ES-I3 (cell line): ENCODE measurements around the gene RASGEF1C.

Experiments used
- H3K36me3 ChIP-seq: 2 replicates; pipeline ENCODE4 v1.6.1; 2013; ENCODE audit warnings: mild to moderate bottlenecking, low read length, control low read depth, moderate library complexity; ENCODE audit not compliant: insufficient read depth
- H3K4me1 ChIP-seq: 2 replicates; pipeline ENCODE4 v1.6.1; 2013; ENCODE audit warnings: mild to moderate bottlenecking, control low read depth, low read length; ENCODE audit not compliant: insufficient read depth
- H3K9ac ChIP-seq: 2 replicates; pipeline ENCODE4 v1.6.1; 2013; ENCODE audit warnings: low read depth, mild to moderate bottlenecking, low read length, moderate library complexity
- H3K9me3 ChIP-seq: 2 replicates; pipeline ENCODE4 v1.6.1; 2013; ENCODE audit warnings: mild to moderate bottlenecking, low read length, moderate library complexity; ENCODE audit not compliant: control insufficient read depth, insufficient read depth

The RASGEF1C gene

GRCh38 chr5:180179442-180180420 is 29.3 kb downstream of the RASGEF1C start:
- Histone ChIP-seq H3K9ac (no peak overlapping the region), H3K4me1 (peaks cover 4% of the 10 kb centered on the region; the same call in 1 of the 2 replicates), H3K36me3 (no peaks in the 10 kb centered on the region), H3K9me3 (no peaks in the 10 kb centered on the region)

DNA sequence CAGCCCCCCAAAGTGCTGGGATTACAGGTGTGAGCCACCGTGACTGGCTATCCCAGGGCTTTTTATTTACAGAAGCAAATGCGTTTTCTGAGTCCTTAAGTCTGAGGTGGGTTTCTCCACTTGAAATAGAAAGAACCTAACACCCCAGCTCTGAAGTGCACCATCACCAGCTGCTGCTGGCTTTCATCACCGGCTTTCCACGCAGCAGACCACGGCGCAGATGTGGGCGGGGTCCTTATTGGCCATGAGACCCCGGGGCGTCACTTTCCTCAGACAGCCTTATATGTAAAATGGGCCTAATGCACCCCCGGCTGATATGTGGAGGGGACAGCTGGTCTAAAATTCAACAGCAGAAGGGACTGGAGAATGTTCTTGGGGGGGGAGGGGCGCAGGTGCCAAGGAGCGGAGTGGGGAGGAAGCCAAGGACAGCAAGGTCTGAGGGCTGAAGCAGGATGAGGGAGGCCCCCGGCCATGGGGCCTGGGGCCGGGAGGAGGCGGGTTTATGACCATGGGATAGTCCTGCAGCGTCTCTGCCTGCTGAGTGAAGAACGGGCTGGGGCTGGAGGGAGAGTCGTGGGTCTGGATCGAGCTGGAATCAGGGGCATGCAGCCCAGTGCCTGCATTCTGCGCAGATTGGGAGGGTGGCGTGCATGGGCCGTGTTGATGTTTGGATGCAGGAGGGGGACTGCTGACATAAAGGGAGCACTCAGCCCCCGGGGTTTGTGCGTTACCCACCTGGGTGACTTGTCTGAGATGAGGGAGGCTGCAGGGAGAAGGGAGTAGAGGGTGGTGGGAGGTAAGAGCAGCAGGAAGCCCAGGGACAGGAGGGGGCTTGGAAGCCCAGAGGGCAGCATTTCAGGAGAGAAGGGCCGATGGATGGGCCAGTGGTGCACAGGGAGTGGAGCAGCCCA is 30.2 kb downstream of the RASGEF1C start:
- no peaks in the 10 kb centered on the region for H3K9me3 ChIP-seq
- H3K4me1 ChIP-seq: peaks cover 4% of the 10 kb centered on the region; the same call in 1 of the 2 replicates
- H3K9ac ChIP-seq: no peak overlapping the region
- no peaks in the 10 kb centered on the region for H3K36me3 ChIP-seq

DNA sequence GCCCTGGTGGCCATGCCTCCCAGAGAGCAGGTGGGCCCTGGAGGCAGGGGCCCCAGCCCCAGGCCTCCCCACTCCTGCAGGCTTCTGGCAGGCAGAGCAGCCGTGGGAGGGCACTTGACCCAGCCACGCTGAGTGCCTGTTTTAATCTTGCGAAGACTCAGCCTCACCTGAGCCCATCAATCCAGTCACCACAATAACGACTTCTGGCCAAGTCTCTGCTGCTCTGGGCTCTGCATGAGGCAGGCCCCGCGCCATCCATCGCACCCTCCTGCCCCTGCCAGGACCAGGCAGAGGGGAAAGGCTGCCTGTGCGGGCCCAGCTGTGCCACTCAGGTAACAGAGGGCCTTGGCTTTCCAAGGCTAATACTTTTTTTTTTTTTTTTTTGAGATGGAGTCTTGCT is 32.8 kb downstream of the RASGEF1C start:
- Histone ChIP-seq H3K4me1 (peaks cover 4% of the 10 kb centered on the region; the same call in 1 of the 2 replicates), H3K9me3 (no peaks in the 10 kb centered on the region), H3K36me3 (no peaks in the 10 kb centered on the region), H3K9ac (no peak overlapping the region)

DNA sequence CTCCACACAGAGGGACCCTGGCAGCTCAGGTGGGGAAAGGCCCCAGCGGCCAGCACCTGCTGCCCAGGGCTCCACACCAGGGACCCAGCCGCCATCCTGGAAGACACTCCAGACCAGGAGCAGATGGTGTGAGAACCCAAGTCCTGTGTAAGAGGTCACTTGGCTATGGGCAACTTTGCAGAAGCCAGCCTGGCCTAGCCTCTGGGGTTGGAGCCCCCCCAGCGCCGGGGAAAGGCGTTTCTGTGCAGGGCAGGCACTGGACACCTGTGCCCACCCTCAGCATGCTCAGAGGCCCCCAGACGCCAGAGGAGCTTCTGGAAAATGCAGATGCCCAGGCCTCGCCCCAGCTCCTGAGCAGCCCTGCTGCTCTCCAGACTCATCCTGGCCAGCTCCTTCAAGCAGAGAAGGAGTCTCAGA is 34.0 kb downstream of the RASGEF1C start:
- peaks cover 4% of the 10 kb centered on the region; the same call in 1 of the 2 replicates for H3K4me1 ChIP-seq

GRCh38 chr5:180174587-180174972 is 34.4 kb downstream of the RASGEF1C start:
- Histone ChIP-seq H3K4me1 (peaks cover 4% of the 10 kb centered on the region; the same call in 1 of the 2 replicates), H3K36me3 (no peaks in the 10 kb centered on the region), H3K9me3 (no peaks in the 10 kb centered on the region), H3K9ac (no peak overlapping the region)

More for the DNA sequence above, 34.0 kb downstream of the RASGEF1C start:
- Histone ChIP-seq H3K9me3 (no peaks in the 10 kb centered on the region), H3K36me3 (no peaks in the 10 kb centered on the region), H3K9ac (no peak overlapping the region)

- H3K36me3 ChIP-seq: no peaks in the 10 kb centered on the region
- H3K9ac ChIP-seq: no peak overlapping the region
- H3K4me1 ChIP-seq: peaks cover 5% of the 10 kb centered on the region; the same call in 1 of the 2 replicates
- no peaks in the 10 kb centered on the region for H3K9me3 ChIP-seq
Observed at GRCh38 chr5:180173875-180174586, 35.0 kb downstream of the RASGEF1C start.

DNA sequence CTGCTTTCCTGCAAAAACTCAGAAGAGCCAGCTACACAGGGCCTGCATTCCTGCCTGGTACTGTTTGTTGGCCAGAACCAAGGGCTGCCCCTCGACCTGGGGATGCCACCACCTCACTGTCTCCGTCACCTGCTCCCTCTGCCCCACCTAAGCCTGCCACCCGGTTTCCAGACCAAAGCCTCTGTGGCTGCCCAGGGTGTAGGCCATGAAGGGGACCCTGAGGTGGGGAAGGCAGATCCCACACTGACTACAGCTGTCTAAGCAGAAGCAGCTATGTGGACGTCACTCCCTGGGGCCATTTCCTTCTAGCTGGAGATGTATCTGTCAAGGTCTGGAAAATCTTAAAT is 35.8 kb downstream of the RASGEF1C start:
- Histone ChIP-seq H3K9ac (no peak overlapping the region), H3K9me3 (no peaks in the 10 kb centered on the region), H3K36me3 (no peaks in the 10 kb centered on the region), H3K4me1 (peaks cover 9% of the 10 kb centered on the region; the same call in 1 of the 2 replicates)

GRCh38 chr5:180172447-180173197 is 36.4 kb downstream of the RASGEF1C start:
- Histone ChIP-seq H3K36me3 (no peaks in the 10 kb centered on the region), H3K9ac (no peak overlapping the region), H3K4me1 (peaks cover 9% of the 10 kb centered on the region; the same call in 1 of the 2 replicates), H3K9me3 (no peaks in the 10 kb centered on the region)

GRCh38 chr5:180171568-180172094 is 37.4 kb downstream of the RASGEF1C start:
- no peak overlapping the region for H3K9ac ChIP-seq
- H3K36me3 ChIP-seq: no peaks in the 10 kb centered on the region
- H3K9me3 ChIP-seq: no peaks in the 10 kb centered on the region

GRCh38 chr5:180170810-180171567 is 38.0 kb downstream of the RASGEF1C start:
- Histone ChIP-seq H3K36me3 (no peaks in the 10 kb centered on the region), H3K9ac (no peak overlapping the region), H3K9me3 (no peaks in the 10 kb centered on the region), H3K4me1 (peaks cover 9% of the 10 kb centered on the region; the same call in 1 of the 2 replicates)

More at GRCh38 chr5:180171568-180172094, 37.4 kb downstream of the RASGEF1C start:
- H3K4me1 ChIP-seq: peaks cover 9% of the 10 kb centered on the region; the same call in 1 of the 2 replicates

GRCh38 chr5:180170106-180170809 is 38.8 kb downstream of the RASGEF1C start:
- Histone ChIP-seq H3K9ac (no peak overlapping the region), H3K4me1 (peaks cover 9% of the 10 kb centered on the region; the same call in 1 of the 2 replicates), H3K9me3 (no peaks in the 10 kb centered on the region), H3K36me3 (no peaks in the 10 kb centered on the region)
